GM19438 (cell line): ENCODE measurements around the gene OR2M5.

Source experiments
- ATAC-seq: cut with Tn5 transposase; IDR thresholded peaks from one replicate; pipeline ENCODE4 v1.9.1; 2021; ENCODE audit warnings: low read depth; ENCODE audit not compliant: unreplicated experiment

OR2M5 gene, protein sequence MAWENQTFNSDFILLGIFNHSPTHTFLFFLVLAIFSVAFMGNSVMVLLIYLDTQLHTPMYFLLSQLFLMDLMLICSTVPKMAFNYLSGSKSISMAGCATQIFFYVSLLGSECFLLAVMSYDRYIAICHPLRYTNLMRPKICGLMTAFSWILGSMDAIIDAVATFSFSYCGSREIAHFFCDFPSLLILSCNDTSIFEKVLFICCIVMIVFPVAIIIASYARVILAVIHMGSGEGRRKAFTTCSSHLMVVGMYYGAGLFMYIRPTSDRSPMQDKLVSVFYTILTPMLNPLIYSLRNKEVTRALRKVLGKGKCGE

DNA sequence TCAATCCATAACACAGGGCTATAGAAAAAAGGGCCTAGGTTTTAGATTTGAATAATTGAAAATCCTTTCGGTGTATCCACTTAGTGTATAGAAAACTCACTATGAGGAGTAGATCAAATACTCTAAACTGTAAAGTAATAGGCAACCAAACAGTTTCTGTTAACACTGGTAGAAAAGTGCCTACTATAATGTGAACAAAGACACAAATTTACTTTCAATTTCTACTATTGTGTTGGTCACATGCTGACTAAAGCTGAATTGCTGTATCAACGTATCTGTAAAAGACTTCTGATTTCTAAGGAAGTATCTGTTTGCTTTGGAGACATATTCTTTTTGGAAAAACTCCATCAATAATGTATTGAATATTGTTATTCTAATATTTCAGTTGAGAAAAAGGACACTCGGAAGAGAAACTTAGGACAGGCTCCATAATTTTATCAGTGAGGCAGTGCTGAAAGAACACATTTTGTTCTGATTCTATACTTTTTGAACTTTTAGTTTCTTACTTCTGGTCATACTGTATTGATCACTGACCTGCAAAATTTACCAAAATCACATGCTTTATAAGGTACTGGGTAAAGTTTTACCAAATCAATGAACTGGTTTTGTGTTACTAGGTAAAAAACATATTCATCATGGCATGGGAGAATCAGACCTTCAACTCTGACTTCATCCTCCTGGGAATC lies at the start of gene OR2M5:
Gene OR2M5, plus strand, starts transcription at position 636 of the 686 bp plus-strand sequence. Its CDS starts 0 bp downstream, at position 636.
- ATAC-seq, result no peak

DNA sequence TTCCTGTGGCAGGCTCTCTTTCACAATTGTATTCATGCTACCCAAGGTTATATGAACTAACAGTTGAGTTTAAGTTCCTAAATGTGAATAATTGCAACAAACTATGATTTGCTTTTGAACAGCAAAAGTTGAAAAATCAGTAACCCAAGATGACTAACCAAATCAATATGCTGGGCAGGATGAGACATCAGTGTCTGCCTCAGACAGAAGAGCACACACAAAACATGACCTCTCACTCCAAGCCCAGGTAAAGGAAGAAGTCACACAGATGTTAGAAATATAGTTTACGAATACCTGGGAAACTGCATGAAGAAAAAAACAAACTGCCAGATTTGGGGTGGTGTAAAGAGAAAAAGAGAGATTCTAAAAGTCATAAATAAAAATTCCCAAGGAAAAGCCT lies 46.4 kb upstream of the OR2M5 start:
- ATAC-seq, result no peak

DNA sequence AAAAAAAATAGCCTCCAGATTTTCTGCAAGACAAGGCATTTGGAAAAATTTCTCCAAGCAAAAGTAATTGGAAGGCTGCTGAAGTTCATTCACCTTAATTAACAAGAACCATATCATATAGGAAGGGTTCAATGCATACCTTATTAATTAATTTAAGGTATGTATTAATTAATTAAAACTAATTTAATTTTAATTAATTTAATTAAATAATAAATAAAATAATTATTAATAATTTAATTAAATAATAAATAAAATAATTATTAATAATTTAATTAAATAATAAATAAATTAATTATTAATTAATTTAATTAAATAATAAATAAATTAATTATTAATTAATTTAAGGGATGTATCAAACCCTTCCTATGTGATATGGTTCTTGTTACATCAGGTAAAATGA lies 42.1 kb upstream of the OR2M5 start:
- no peak for ATAC-seq

DNA sequence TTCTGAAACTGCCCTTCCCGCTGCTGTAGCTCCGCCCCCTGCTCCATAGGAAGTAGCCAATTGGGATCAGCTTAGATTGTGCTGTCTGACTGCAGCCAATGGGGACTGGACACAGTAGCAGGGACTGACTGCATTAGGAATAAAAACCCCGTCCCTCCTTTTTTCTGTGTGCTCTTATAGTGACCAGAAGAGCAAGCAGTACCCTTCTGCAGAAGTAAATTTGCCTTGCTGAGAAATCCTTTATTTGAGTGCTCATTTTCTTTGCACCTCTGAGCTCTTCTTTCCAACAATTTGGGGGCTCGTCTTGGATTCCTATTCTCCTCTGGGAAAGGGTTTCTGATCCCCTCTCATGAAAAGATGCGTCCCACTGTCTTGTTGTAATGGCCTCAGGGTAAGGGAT lies 33.8 kb upstream of the OR2M5 start:
- no peak for ATAC-seq

DNA sequence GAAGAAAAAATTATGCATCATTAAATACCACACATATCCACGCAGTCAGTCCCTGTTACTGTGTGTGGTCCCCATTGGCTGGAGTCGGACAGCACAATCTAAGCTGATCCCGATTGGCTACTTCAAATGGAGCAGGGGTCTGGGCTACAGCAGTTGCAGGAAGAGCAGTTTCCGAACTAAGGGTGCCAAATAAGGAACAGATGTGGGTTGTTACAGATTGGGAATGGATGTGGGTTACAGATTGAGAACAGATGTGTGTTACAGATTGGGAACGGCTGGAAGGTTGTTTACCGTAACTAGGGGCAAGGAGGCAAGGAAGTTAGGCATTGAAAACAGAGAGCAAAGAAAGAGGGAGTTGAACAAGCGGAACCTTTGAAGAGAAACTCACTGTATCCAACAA lies 30.1 kb upstream of the OR2M5 start:
- no peak for ATAC-seq

DNA sequence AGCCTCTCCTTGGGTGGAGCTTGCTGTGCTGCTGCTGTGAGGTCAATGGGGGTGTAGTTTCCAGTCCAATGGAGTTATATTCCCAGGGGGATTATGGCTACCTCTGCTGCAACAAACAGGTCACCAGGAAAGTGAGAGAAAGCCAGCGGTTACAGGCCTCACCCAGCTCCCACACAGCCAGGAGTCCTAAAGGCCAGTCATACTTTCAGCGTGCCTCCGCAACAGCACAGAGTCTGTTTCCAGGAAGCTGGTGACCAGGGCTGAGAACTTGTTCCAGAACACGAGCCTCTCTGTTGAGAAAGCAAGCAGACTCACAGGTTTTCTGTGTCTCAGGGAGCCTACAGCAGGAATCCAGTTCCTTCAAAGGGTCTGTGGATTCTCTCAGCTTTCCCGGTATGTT lies 17.3 kb upstream of the OR2M5 start:
- ATAC-seq, result no peak

DNA sequence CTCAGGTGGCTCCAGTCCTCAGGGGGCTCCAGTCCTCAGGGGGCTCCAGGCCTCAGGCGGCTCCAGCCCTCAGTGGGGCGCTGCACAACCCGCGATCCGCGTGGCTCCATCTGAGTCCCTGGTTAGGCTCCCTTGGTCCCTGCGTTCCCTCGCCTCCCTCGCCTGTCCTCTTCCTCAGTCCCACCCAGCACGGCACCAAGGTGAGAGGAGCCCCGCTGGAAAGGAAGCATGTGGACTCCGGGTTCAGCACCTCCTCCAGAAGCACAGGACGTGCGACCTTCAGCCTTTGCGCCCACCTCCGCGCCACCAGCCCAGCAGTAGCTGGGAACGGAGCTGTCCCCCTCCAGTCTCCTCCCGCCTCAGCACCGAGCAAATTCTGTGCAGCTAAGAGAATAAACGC lies 8.1 kb upstream of the OR2M5 start:
- no peak for ATAC-seq

DNA sequence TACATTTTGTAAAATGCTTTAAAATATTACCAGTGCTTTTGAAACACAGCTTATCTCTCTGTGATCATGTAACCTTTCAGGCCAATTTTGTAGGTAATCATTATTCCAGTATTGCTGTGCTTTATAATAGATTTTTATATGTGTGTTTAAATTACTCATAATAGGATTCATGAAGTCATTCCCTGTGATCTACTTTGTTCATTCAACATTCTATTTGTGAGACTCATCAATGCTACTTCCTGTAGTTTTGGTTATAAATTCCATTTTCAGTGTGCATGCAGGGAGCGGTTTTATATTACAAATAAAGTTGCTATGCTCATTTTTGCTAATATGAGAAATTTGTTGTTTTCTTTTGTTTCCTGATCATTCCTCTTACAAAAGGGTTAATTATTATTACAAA lies 4.1 kb upstream of the OR2M5 start:
- no peak for ATAC-seq

DNA sequence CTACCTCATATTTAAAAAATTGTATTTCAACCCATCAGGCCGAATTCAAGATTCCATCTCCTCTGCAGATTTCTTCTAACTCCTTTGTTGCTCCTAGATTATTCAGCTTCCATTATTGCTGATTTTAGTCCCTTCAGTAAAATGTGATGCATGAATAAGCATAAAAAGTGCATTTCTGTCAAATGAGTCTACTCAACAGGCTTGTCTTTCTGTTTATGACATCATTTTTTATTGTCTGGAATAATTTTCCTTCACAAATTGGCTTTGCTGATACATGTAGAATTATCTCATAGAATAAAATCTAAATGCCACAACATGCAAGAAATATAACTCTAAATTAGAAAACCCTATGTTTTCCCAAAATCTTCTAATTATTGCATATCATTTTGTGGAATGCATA lies 1.6 kb upstream of the OR2M5 start:
- ATAC-seq, result no peak

DNA sequence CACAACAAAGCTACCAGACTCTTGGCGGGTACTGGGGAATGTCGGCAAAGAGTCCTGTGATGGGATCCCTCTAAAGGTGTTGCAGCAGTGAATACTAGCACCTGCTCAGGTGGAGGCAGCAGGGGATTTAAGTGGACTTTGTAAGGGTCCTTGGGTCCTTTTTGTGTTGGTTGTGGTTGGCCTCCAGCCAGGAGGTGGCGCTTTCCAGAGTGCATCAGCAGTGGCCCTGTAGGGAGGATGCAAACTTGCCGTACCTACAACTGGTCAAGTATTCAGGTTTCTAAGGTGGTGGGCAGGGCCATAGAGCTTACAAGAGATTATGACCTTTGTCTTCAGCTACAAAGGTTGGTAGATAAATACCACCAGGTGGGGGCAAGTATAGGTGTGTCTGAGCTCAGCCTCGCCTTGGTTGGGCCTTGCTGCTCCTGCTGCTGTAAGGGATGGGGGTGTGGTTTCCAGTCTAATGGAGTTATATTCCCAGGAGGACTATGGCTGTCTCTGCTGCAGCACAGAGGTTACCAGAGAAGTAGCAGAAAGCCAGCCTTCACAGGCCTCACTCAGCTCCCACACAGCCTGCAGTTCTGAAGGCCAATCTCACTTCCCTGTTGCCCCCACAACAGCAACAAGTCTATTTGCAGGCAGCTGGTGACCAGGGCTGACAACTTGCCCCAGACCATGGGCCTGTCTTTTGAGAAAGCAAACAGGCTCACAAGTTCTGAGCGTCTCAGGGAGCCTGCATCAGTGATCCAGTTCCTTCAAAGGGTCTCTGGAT lies 7.3 kb downstream of the OR2M5 start:
- ATAC-seq, result no peak

DNA sequence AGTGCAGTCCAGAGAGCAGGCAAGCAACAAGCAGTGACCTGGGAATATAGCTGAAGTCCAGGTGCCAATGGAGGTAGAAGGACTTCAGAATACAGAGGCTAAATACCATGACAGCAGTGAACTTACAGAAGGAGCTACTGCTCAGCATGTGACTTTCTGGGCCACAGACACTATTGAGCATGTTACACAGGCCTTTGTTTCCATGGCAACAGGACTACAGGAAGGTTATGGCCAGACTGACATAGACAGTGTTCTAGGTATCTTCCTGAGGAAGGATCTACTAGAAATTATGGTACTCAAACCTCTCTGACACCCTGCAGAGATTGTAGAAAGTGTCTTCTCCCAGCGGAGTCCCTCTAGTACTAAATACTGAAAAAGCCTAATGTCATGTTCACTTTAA lies 11.0 kb downstream of the OR2M5 start:
- no peak for ATAC-seq

DNA sequence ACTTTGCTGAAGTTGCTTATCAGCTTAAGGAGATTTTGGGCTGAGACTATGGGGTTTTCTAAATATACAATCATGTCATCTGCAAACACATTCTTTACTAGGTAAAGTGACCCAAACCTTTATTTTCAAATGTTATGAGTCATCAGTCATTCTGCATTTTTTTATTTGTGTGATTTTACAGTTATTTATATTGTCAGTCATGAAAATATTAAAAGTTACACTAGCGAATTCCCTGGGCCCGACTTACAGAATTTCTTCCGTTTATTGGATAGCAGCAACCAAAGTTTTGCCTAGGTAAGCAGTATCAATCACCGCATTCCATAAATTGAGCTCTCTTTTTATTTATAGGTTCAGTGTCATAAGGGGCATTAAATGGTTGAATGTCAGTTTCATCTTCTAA lies 13.8 kb downstream of the OR2M5 start:
- no peak for ATAC-seq

DNA sequence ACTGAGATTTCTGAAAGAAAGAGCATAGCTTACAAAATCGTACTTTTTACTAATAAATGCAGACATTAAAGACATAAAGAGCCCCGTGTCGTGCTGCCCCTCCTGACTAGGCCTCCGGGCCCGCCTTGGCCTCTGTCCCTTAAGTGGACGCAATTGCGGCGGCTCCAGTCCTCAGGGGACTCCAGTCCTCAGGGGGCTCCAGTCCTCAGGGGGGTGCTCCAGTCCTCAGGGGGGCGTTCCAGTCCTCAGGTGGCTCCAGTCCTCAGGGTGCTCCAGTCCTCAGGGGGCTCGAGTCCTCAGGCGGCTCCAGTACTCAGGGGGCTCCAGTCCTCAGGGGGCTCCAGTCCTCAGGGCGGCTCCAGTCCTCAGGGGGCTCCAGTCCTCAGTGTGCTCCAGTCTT lies 19.1 kb downstream of the OR2M5 start:
- ATAC-seq, result no peak

DNA sequence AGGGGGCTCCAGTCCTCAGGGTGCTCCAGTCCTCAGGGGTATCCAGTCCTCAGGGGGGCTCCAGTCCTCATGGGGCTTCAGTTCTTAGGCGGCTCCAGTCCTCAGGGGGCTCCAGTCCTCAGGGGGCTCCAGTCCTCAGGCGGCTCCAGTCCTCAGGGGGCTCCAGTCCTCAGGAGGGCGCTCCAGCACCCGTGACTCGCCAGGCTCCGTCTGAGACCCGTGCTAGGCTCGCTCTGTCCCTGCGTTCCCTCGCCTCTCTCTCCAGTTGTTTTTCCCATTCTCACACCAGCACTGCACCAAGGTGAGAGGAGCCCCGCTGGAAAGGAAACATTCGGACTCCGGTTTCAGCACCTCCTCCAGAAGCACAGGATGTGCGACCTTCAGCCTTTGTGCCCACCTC lies 20.2 kb downstream of the OR2M5 start:
- ATAC-seq, result no peak

DNA sequence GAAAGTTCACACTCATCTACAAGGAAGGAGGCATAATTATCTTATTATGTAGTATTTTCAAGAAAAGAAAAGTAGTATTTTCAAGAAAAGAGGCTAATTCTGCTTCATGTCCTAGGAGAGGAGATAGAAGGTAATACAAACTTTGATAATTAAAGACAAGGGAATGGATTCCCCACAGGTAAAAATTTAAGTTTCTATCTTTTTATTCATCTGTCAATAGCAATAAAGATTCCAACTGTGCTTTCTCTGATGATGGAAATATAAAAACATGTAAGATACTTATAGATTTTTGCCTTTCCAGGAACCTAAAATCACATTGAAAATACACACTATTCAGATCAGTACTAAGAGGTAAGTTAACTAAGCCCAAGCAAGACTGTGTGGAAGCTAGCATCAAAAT lies 29.6 kb downstream of the OR2M5 start, which contains the start of gene OR2M2:
Gene OR2M2, plus strand, starts transcription at position 301 of the 400 bp plus-strand sequence. CDS start 5,165 bp downstream, outside the sequence.
- ATAC-seq, result no peak

DNA sequence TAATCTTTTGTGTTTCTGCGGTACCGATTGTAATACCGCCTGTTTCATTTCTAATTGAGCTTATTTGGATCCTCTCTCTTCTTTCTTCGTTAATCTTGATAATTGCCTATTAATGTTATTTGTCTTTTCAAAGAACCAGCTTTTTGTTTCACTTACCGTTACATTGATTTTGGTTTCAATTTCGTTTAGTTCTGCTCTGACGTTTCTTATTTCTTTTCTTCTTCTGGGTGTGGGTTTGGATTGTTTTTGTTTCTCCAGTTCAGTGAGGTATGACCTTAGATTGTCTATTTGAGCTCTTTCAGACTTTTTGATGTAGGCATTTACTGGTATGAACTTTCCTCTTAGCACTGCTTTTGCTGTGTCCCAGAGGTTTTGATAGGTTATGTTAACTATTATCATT lies 39.0 kb downstream of the OR2M5 start:
- no peak for ATAC-seq

DNA sequence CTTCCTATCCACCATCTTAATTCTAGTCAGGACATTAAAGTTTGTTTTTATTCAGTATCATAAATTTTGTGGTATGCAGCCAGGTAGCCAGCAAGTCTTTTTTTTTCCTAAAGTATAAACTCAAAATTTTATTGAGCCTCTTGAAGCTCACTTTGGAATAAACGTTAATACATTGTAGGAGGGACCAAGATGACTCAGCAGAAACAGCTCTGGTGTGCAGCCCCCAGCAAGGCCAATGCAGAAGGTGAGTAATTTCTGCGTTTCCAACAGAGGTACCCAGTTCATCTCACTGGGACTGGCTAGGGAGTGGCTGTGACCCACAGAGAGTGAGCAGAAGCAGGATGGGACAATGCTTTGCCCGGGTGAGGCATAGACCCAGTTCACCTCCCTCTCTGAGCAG lies 42.4 kb downstream of the OR2M5 start:
- ATAC-seq, result no peak

DNA sequence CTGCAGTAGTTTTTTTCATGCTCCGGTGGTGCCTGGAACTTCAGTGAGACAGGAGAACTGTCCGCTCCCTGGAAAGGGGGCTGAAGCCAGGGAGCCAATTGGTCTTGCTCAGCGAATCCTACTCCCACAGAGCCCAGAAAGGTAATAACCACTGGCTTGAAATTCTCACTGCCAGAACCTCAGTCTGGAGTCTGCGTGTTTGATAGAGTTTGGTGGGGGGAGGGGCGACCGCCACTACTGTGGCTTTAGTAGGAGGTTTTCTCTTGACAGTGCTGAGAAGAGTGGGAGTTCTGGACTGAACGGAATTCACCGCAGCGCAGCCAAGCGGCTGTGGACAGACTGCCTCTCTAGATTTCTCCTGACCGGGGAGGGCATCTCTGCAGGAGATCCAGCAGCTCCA lies 44.1 kb downstream of the OR2M5 start:
- ATAC-seq, result no peak

DNA sequence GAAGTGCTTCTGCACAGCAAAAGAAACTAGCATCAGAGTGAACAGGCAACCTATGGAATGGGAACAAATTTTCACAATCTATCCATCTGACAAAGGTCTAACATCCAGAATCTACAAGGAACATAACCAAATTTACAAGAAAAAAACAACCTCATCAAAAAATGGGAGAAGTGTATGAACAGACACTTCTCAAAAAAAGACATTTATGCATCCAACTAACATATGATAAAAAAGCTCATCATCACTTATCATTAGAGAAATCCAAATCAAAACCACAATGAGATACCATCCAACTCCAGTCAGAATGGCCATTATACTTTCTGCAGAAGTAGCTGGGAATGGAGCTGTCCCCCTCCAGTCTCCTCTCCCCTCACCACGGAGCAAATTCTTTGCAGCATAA lies 49.2 kb downstream of the OR2M5 start:
- no peak for ATAC-seq
